Heart left ventricle (tissue), 16 donors: Measurements from ENCODE around the gene ERBB2. TPM values are rescaled to one million over a fixed set of nuclear protein-coding genes. Genes with fewer than 3 reads are reported as not detected.
A peak's percentile ranks its signal among the peaks of the same experiment; 100 is the strongest.

ENCODE experiments used
- ATAC-seq, 4 donors: fragments of 200-7000 bp; cut with Tn5 transposase; one replicate each; pipeline ENCODE4 v1.9.1; 2020 to 2022; ENCODE audit warnings: moderate library complexity in 4 of 4, mild to moderate bottlenecking in 3 of 4, moderate number of reproducible peaks in 1 of 4
- DNase-seq, 5 donors: peaks; one replicate each; pipeline ENCODE4 v3.0.0-alpha.2; 2020
- H3K27ac ChIP-seq, 12 donors: fragments of 200-600 bp; sonication (generic) in 4 of 12; one replicate each; pipeline versions ENCODE4 v1.5.0 to v1.8.0; 2016 to 2022; ENCODE audit warnings: mild to moderate bottlenecking in 2 of 12
- H3K27me3 ChIP-seq, 9 donors: fragments of 200-600 bp; sonication (generic) in 2 of 9; one replicate each; pipeline versions ENCODE4 v1.5.1 to v1.8.0; 2016 to 2022; ENCODE audit warnings: mild to moderate bottlenecking in 3 of 9
- H3K36me3 ChIP-seq, 9 donors: fragments of 200-600 bp; sonication (generic) in 2 of 9; one replicate each; pipeline versions ENCODE4 v1.5.0 to v1.8.0; 2018 to 2022; ENCODE audit warnings: mild to moderate bottlenecking in 2 of 9
- H3K4me1 ChIP-seq, 12 donors: fragments of 200-600 bp; sonication (generic) in 4 of 12; one replicate each; pipeline versions ENCODE4 v1.5.0 to v1.8.0; 2016 to 2022; ENCODE audit warnings: mild to moderate bottlenecking in 3 of 12
- H3K4me3 ChIP-seq, 12 donors: fragments of 200-600 bp; sonication (generic) in 4 of 12; one replicate each; pipeline versions ENCODE4 v1.5.0 to v1.8.0; 2017 to 2022; ENCODE audit warnings: mild to moderate bottlenecking in 9 of 12, moderate library complexity in 4 of 12
- H3K9me3 ChIP-seq, 12 donors: fragments of 200-600 bp; sonication (generic) in 4 of 12; one replicate each; pipeline versions ENCODE4 v1.5.0 to v1.8.0; 2016 to 2022; ENCODE audit warnings: mild to moderate bottlenecking in 1 of 12
- CTCF ChIP-seq, 12 donors: fragments of 200-600 bp; sonication (generic) in 4 of 12; IDR thresholded peaks; one replicate each; pipeline versions ENCODE4 v1.5.0 to v1.8.0; 2018 to 2022; ENCODE audit warnings: antibody characterized with exemption in 12 of 12, mild to moderate bottlenecking in 5 of 12
- POLR2A ChIP-seq, 2 donors: fragments of 450-650 bp; IDR thresholded peaks; one replicate each; pipeline ENCODE4 v1.6.1; 2017; ENCODE audit warnings: antibody characterized with exemption in 2 of 2, mild to moderate bottlenecking in 2 of 2, moderate library complexity in 2 of 2
- whole genome bisulfite sequencing, 4 donors: extraction: QIAGEN DNeasy Blood & Tissue Kit in 2 of 4; methylation state at CpG; one replicate each; pipeline versions ENCODE4 v1.1.5 to v1.1.7; 2013 to 2018; 5-methylcytosine and 5-hydroxymethylcytosine counted together
- intact Hi-C, 10 donors: fragments of 100-400 bp; cut with DNase I; formaldehyde crosslinking; loops; one replicate each; pipeline versions ENCODE4 v1.11.1 to v1.14.2; 2022
- polyA plus RNA-seq, 2 donors: library from polyadenylated mRNA; stranded (reverse); fragments of 200-250 nt; gene quantifications; one replicate each; pipeline ENCODE4 v1.2.3, GENCODE V29; 2013
- total RNA-seq, 9 donors: library from RNA; depleted of rRNA in 2 of 9; stranded (reverse); fragments of >200 nt in 2 of 9; fragmentation: NEBNext Ultra II Directional in 3 of 9; extraction: Animal tissue kit (Norgen Biotek cat#: 25700) in 3 of 9; gene quantifications; one replicate each; pipeline versions ENCODE4 v1.1.0 to v1.2.4, GENCODE V29; 2016 to 2023
- donor health status: ischemic (EF 13 %, LVEDD 7.1; RV severe dilation, severe dysfunction).
- donor health status: healthy with polysubstance abuse.
- donor health status: DM: no; HTN: yes; CAD: no.
- donor health status: DM: no; HTN: no; CAD: no.
- donor health status: ischemic (EF 25% LVEDD 6.9; RV normal size, moderate dysfunction).
- donor health status: ischemic (EF 25% LVEDD 5.7; RV mildly dilated, moderate dysfunction).
- donor health status: healthy.
- donor health status: DM: yes; HTN: yes; CAD: no.
- donor health status: ischemic (EF 35%, LVEDD 5.7; RV mildly dilated, moderate dysfunction).
- donor health status: nonischemic (EF 11% LVEDD 7.7; RV severe dilation, severe dysfunction).
- donor health status: DM: yes; HTN: yes; CAD: no.
- donor health status: PGD.
- donor health status: ischemic (EF 29% LVEDD 5.4; RV normal size, mild dysfunction).
- donor health status: nonischemic (EF 23%, LVEDD 6.1; RV moderate dilation, normal function).

ERBB2 gene
- total and polyA plus RNA-seq, 11 donors: 29.7 to 95.1 (median 77.4) TPM

GRCh38 chr17:39675390-39676082 is 24.3 kb upstream of the ERBB2 start:
- Histone ChIP-seq H3K27ac (peak overlapping the region; percentile 67 to 93 (median 90)), H3K27me3 (peaks cover 0 to 6% (median 0%) of the 10 kb centered on the region in 9 donors), H3K9me3 (no peaks in the 10 kb centered on the region), H3K4me3 (no peak overlapping the region), H3K36me3 (peaks cover 0 to 9% (median 0%) of the 10 kb centered on the region in 9 donors), H3K4me1 (peaks cover 0 to 83% (median 52%) of the 10 kb centered on the region in 12 donors)
- 61 to 65% (median 62%) methylated on average over 10 of the region's 10 CpGs for whole genome bisulfite sequencing, 4 donors
- ATAC-seq (no peak), DNase-seq (peak in 1 of 5 donors; percentile 44)
- intact Hi-C loops: loop anchor here in 1 of 10 donors (10.0 kb wide), 1 partner anchor 51 kb away; the partner anchor contains the start of gene PPP1R1B
- no peak for TF ChIP-seq POLR2A (IDR thresholded peaks at IDR 0.05)

GRCh38 chr17:39676198-39676819 is 23.6 kb upstream of the ERBB2 start:
- H3K27me3 ChIP-seq: peaks cover 0 to 3% (median 0%) of the 10 kb centered on the region in 9 donors
- 17 to 26% (median 23%) methylated on average over 7 of the region's 7 CpGs for WGBS, 4 donors
- no peak overlapping the region for H3K4me3 ChIP-seq
- peaks cover 0 to 17% (median 0%) of the 10 kb centered on the region in 9 donors for H3K36me3 ChIP-seq
- peak; percentile 9 to 38 (median 32) for ATAC-seq
- DNase-seq: peak; percentile 66 to 89 (median 82)
- H3K9me3 ChIP-seq: no peaks in the 10 kb centered on the region
- intact Hi-C loops: loop anchor here in 1 of 10 donors (10.0 kb wide), 1 partner anchor 52 kb away; the partner anchor contains the start of gene PPP1R1B
- peaks cover 0 to 76% (median 52%) of the 10 kb centered on the region in 12 donors for H3K4me1 ChIP-seq
- no peak for TF ChIP-seq POLR2A (IDR thresholded peaks at IDR 0.05)
- TF ChIP-seq CTCF (IDR thresholded peaks at IDR 0.05): no peak
- peak overlapping the region; percentile 73 to 93 (median 90) for H3K27ac ChIP-seq

- peaks cover 0 to 18% (median 0%) of the 10 kb centered on the region in 9 donors for H3K36me3 ChIP-seq
- no peaks in the 10 kb centered on the region for H3K9me3 ChIP-seq
- intact Hi-C loops: loop anchor here in 1 of 10 donors (10.0 kb wide), 1 partner anchor 52 kb away; the partner anchor contains the start of gene PPP1R1B
- peaks cover 0 to 69% (median 49%) of the 10 kb centered on the region in 12 donors for H3K4me1 ChIP-seq
- TF ChIP-seq CTCF (IDR thresholded peaks at IDR 0.05) (no peak), POLR2A (IDR thresholded peaks at IDR 0.05) (no peak)
- H3K27ac ChIP-seq: peak overlapping the region; percentile 73 to 93 (median 90)
- H3K27me3 ChIP-seq: no peaks in the 10 kb centered on the region
- whole genome bisulfite sequencing, 4 donors: 61 to 67% (median 64%) methylated on average over 6 to 8 of the region's 8 CpGs
- no peak overlapping the region for H3K4me3 ChIP-seq
- ATAC-seq (no peak), DNase-seq (peak in 1 of 5 donors; percentile 47)
Measured at GRCh38 chr17:39677072-39677471, 22.8 kb upstream of the ERBB2 start.

- Histone ChIP-seq H3K4me3 (no peak overlapping the region), H3K9me3 (no peaks in the 10 kb centered on the region), H3K4me1 (peaks cover 0 to 62% (median 48%) of the 10 kb centered on the region in 12 donors), H3K27ac (peak overlapping the region; percentile 73 to 93 (median 90)), H3K36me3 (peaks cover 0 to 22% (median 0%) of the 10 kb centered on the region in 9 donors), H3K27me3 (no peaks in the 10 kb centered on the region)
- DNase-seq: peak; percentile 74 to 89 (median 81)
- TF ChIP-seq POLR2A (IDR thresholded peaks at IDR 0.05) (peak in 1 of 2 donors; percentile 32), CTCF (IDR thresholded peaks at IDR 0.05) (no peak)
- 38 to 46% (median 42%) methylated on average over 13 of the region's 13 CpGs for WGBS, 4 donors
- intact Hi-C loops: loop anchor here in 1 of 10 donors (10.0 kb wide), 1 partner anchor 53 kb away; the partner anchor contains the start of gene PPP1R1B
- peak; percentile 77 to 86 (median 82) for ATAC-seq
Measured at GRCh38 chr17:39677542-39678339, 22.1 kb upstream of the ERBB2 start.
